Neural cell (in vitro differentiated cells): ENCODE measurements around the gene FASTKD1. TPM values are rescaled to one million over a fixed set of nuclear protein-coding genes. Genes with fewer than 3 reads are reported as not detected.

Source experiments
- H2AFZ ChIP-seq: fragments of 200-600, 300-800 bp; sonication (generic), shearing (Covaris generic); 2 replicates; pipeline ENCODE4 v1.6.0; 2014; ENCODE audit warnings: low read depth, mild to moderate bottlenecking, antibody characterized with exemption, low read length, moderate library complexity
- H3F3A ChIP-seq: fragments of 200-600 bp; shearing (Covaris generic); 2 replicates; pipeline ENCODE4 v1.6.1; 2016; ENCODE audit warnings: mild to moderate bottlenecking, moderate library complexity, mixed read lengths, antibody characterized with exemption, low read length; ENCODE audit not compliant: insufficient read depth, poor library complexity, severe bottlenecking
- H3K27ac ChIP-seq: fragments of 200-600, 300-800 bp; sonication (generic), shearing (Covaris generic); 2 replicates; pipeline ENCODE4 v1.5.1; 2014; ENCODE audit warnings: mild to moderate bottlenecking, low read length, moderate library complexity
- H3K27me3 ChIP-seq: fragments of 300-800, 200-600 bp; sonication (generic), shearing (Covaris generic); 2 replicates; pipeline ENCODE4 v1.6.0; 2014; ENCODE audit warnings: mild to moderate bottlenecking, low read depth, low read length, moderate library complexity; ENCODE audit not compliant: insufficient read depth
- H3K36me3 ChIP-seq: fragments of 300-800, 200-600 bp; sonication (generic), shearing (Covaris generic); 2 replicates; pipeline ENCODE4 v1.5.1; 2014; ENCODE audit warnings: mild to moderate bottlenecking, antibody characterized with exemption, low read length, moderate library complexity; ENCODE audit not compliant: insufficient read depth
- H3K4me2 ChIP-seq: fragments of 300-800, 200-600 bp; sonication (generic), shearing (Covaris generic); 2 replicates; pipeline ENCODE4 v1.6.0; 2014; ENCODE audit warnings: mild to moderate bottlenecking, low read length
- H3K4me3 ChIP-seq: fragments of 300-800, 200-600 bp; sonication (generic), shearing (Covaris generic); 2 replicates; pipeline ENCODE4 v1.5.1; 2014; ENCODE audit warnings: mild to moderate bottlenecking, low read length, moderate library complexity
- H3K79me2 ChIP-seq: fragments of 200-600 bp; shearing (Covaris generic); replicated peaks from 2 replicates; pipeline ENCODE4 v1.6.0; 2014; ENCODE audit warnings: mild to moderate bottlenecking, low read length, moderate library complexity; ENCODE audit not compliant: insufficient read depth
- H3K9ac ChIP-seq: fragments of 300-800, 200-600 bp; sonication (generic), shearing (Covaris generic); 2 replicates; pipeline ENCODE4 v1.6.1; 2016; ENCODE audit warnings: mild to moderate bottlenecking, low read length, mixed read lengths
- H3K9me2 ChIP-seq: fragments of 200-600 bp; shearing (Covaris generic); 2 replicates; pipeline ENCODE4 v1.6.1; 2016; ENCODE audit warnings: mild to moderate bottlenecking, low read length, mixed read lengths; ENCODE audit not compliant: insufficient read depth
- H3K9me3 ChIP-seq: fragments of 200-600, 300-800 bp; sonication (generic), shearing (Covaris generic); 2 replicates; pipeline ENCODE4 v1.6.1; 2016; ENCODE audit warnings: mild to moderate bottlenecking, mixed run types, low read length, moderate library complexity, mixed read lengths
- H4K20me1 ChIP-seq: fragments of 200-600 bp; shearing (Covaris generic); 2 replicates; pipeline ENCODE4 v1.6.1; 2016; ENCODE audit warnings: mild to moderate bottlenecking, mixed run types; ENCODE audit not compliant: insufficient read depth
- EP300 ChIP-seq: fragments of 450-650 bp; conservative IDR thresholded peaks from 2 replicates; pipeline ENCODE4 v1.6.1; 2014; ENCODE audit warnings: antibody characterized with exemption, mild to moderate bottlenecking, moderate library complexity; ENCODE audit not compliant: poor library complexity, severe bottlenecking
- EZH2 ChIP-seq: fragments of 200-600, 300-800 bp; shearing (Covaris generic), sonication (generic); IDR thresholded peaks from 2 replicates; pipeline ENCODE4 v1.6.1; 2014; ENCODE audit warnings: antibody characterized with exemption, low read length, borderline replicate concordance, mild to moderate bottlenecking; ENCODE audit not compliant: insufficient read depth, poor library complexity, severe bottlenecking
- MXI1 ChIP-seq: fragments of 450-650 bp; conservative IDR thresholded peaks from 2 replicates; pipeline ENCODE4 v1.6.1; 2014; ENCODE audit warnings: antibody characterized with exemption, mild to moderate bottlenecking; ENCODE audit not compliant: poor library complexity, severe bottlenecking
- POLR2AphosphoS5 ChIP-seq: IDR thresholded peaks from 2 replicates; pipeline ENCODE4 v1.6.1; 2012
- RAD21 ChIP-seq: fragments of 450-650 bp; conservative IDR thresholded peaks from 2 replicates; pipeline ENCODE4 v1.6.1; 2014; ENCODE audit warnings: antibody characterized with exemption, mild to moderate bottlenecking, moderate library complexity
- SMC3 ChIP-seq: fragments of 450-650 bp; conservative IDR thresholded peaks from 2 replicates; pipeline ENCODE4 v1.6.1; 2014; ENCODE audit warnings: antibody characterized with exemption, mild to moderate bottlenecking, moderate library complexity; ENCODE audit not compliant: poor library complexity
- TAF1 ChIP-seq: IDR thresholded peaks from 2 replicates; pipeline ENCODE4 v1.6.1; 2012; ENCODE audit warnings: low read depth
- polyA plus RNA-seq: library from polyadenylated mRNA; depleted of rRNA; stranded (reverse); fragments of >200 nt; gene quantifications from 2 replicates; pipeline ENCODE4 v1.2.3, GENCODE V29; 2014
- TF ChIP-seq, protein P1 (sequence below): fragments of 450-650 bp; IDR thresholded peaks from 2 replicates; pipeline ENCODE4 v1.5.1; 2014; ENCODE audit warnings: antibody characterized with exemption, mild to moderate bottlenecking, moderate library complexity; ENCODE audit not compliant: poor library complexity, severe bottlenecking
- TF ChIP-seq, protein P2 (sequence below): IDR thresholded peaks from 2 replicates; pipeline ENCODE4 v1.6.1; 2012; ENCODE audit warnings: borderline replicate concordance

Gene FASTKD1
- polyA plus RNA-seq, 1 donor from 2014 or later: 50.3 TPM

DNA sequence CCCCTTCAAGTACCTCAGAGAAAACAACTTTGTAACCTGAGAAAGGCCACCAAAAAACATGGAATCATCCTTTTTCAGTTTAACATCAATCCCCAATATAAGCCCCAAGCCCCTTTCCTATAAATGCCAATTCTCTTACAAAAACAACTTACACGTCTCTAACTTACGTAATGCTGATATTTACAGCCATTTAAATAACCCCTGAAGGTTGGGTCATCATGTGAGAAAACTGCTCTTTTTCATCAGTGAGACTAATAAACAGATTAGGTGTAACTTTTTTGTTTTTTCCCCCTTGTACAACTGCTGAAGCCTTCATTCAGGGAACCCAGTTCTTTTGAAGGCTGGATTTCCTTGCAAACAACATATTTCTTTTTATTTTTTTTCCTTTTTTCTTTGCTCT lies 3.7 kb downstream of the FASTKD1 start:
- no peaks in the 10 kb centered on the region for H4K20me1 ChIP-seq
- H3K9ac ChIP-seq: no peak overlapping the region
- no peak overlapping the region for H2AFZ ChIP-seq
- H3K27me3 ChIP-seq: no peaks in the 10 kb centered on the region
- no peak overlapping the region for H3K4me2 ChIP-seq
- no peaks in the 10 kb centered on the region for H3K36me3 ChIP-seq
- no peaks in the 10 kb centered on the region for H3K9me3 ChIP-seq
- peaks cover 33% of the 10 kb centered on the region for H3K79me2 ChIP-seq
- peak overlapping the region; percentile 4 for H3K4me3 ChIP-seq
- TF ChIP-seq RAD21: no peak
- TF ChIP-seq, protein P1, sequence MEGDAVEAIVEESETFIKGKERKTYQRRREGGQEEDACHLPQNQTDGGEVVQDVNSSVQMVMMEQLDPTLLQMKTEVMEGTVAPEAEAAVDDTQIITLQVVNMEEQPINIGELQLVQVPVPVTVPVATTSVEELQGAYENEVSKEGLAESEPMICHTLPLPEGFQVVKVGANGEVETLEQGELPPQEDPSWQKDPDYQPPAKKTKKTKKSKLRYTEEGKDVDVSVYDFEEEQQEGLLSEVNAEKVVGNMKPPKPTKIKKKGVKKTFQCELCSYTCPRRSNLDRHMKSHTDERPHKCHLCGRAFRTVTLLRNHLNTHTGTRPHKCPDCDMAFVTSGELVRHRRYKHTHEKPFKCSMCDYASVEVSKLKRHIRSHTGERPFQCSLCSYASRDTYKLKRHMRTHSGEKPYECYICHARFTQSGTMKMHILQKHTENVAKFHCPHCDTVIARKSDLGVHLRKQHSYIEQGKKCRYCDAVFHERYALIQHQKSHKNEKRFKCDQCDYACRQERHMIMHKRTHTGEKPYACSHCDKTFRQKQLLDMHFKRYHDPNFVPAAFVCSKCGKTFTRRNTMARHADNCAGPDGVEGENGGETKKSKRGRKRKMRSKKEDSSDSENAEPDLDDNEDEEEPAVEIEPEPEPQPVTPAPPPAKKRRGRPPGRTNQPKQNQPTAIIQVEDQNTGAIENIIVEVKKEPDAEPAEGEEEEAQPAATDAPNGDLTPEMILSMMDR: no peak
- TF ChIP-seq TAF1: no peak
- TF ChIP-seq SMC3: no peak
- no peak for TF ChIP-seq POLR2AphosphoS5
- TF ChIP-seq, protein P2, sequence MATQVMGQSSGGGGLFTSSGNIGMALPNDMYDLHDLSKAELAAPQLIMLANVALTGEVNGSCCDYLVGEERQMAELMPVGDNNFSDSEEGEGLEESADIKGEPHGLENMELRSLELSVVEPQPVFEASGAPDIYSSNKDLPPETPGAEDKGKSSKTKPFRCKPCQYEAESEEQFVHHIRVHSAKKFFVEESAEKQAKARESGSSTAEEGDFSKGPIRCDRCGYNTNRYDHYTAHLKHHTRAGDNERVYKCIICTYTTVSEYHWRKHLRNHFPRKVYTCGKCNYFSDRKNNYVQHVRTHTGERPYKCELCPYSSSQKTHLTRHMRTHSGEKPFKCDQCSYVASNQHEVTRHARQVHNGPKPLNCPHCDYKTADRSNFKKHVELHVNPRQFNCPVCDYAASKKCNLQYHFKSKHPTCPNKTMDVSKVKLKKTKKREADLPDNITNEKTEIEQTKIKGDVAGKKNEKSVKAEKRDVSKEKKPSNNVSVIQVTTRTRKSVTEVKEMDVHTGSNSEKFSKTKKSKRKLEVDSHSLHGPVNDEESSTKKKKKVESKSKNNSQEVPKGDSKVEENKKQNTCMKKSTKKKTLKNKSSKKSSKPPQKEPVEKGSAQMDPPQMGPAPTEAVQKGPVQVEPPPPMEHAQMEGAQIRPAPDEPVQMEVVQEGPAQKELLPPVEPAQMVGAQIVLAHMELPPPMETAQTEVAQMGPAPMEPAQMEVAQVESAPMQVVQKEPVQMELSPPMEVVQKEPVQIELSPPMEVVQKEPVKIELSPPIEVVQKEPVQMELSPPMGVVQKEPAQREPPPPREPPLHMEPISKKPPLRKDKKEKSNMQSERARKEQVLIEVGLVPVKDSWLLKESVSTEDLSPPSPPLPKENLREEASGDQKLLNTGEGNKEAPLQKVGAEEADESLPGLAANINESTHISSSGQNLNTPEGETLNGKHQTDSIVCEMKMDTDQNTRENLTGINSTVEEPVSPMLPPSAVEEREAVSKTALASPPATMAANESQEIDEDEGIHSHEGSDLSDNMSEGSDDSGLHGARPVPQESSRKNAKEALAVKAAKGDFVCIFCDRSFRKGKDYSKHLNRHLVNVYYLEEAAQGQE: no peak
- no peaks in the 10 kb centered on the region for H3F3A ChIP-seq
- H3K27ac ChIP-seq: no peak overlapping the region
- H3K9me2 ChIP-seq: no peaks in the 10 kb centered on the region

DNA sequence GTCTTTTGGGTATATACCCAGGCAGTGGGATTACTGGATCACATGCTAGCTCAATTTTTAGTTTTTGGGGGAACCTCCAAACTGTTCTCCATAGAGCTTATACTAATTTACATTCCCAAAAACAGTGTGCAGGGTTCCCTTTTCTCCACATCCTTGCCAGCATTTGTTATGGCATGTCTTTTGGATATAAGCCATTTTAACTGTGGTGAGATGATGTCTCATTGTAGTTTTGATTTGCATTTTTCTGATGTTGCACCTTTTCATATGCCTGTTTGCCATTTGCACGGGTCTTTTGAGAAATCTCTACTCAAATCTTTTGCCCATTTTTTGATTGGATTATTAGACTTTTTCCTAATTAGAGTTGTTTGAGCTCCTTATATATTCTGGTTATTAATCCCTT lies 8.0 kb downstream of the FASTKD1 start:
- Histone ChIP-seq H3K4me3 (no peak overlapping the region), H3K4me2 (no peak overlapping the region), H3K27ac (no peak overlapping the region), H3F3A (no peaks in the 10 kb centered on the region), H3K27me3 (no peaks in the 10 kb centered on the region), H3K9me2 (no peaks in the 10 kb centered on the region), H4K20me1 (no peaks in the 10 kb centered on the region), H3K9ac (no peak overlapping the region), H3K79me2 (peaks cover 7% of the 10 kb centered on the region), H3K36me3 (no peaks in the 10 kb centered on the region), H2AFZ (no peak overlapping the region), H3K9me3 (no peaks in the 10 kb centered on the region)
- no peak for TF ChIP-seq RAD21
- TF ChIP-seq MXI1: no peak
- no peak for TF ChIP-seq SMC3
- TF ChIP-seq, protein P2: no peak
- TF ChIP-seq TAF1: no peak
- TF ChIP-seq EZH2: no peak
- TF ChIP-seq, protein P1: no peak
- TF ChIP-seq EP300: no peak
- no peak for TF ChIP-seq POLR2AphosphoS5
